Measurements from ENCODE around the gene CYP1A2. TPM values are rescaled to one million over a fixed set of nuclear protein-coding genes. Genes with fewer than 3 reads are reported as not detected.

CYP1A2 gene
- total RNA-seq, 1 experiment from 2014 or later, result not detected

- Mint-ChIP-seq H3K27me3 (ENCODE audit: insufficient read depth, unreplicated experiment) (no peaks in the 10 kb centered on the region), H3K4me1 (ENCODE audit: insufficient read depth, unreplicated experiment) (peaks cover 30% of the 10 kb centered on the region), H3K4me3 (ENCODE audit: unreplicated experiment) (no peak overlapping the region), H3K36me3 (ENCODE audit: insufficient read depth, unreplicated experiment) (peaks cover 21% of the 10 kb centered on the region), H3K9me3 (ENCODE audit: unreplicated experiment) (no peaks in the 10 kb centered on the region), H3K27ac (ENCODE audit: low read depth, unreplicated experiment) (peak overlapping the region; percentile 7)
- CTCF ChIA-PET, result interaction anchor here (0.5 to 2.2 kb wide), 7 partner anchors 8 to 538 kb away, joined by 3 to 10 read pairs (median 7); no protein-coding TSS in a partner anchor
- no TSS peak for BruUV-seq (replicated peaks)
- POLR2A ChIA-PET, result interaction anchor here (0.6 to 2.4 kb wide), 4 partner anchors 9 to 152 kb away, joined by 3 to 10 read pairs (median 4); no protein-coding TSS in a partner anchor
- peak; percentile 56 for DNase-seq (ENCODE audit: unreplicated experiment)
- intact Hi-C loops (cut with micrococcal nuclease), result no loop called here
- TF ChIP-seq CTCF (IDR thresholded peaks at IDR 0.05; ENCODE audit: unreplicated experiment), result no peak
These were observed 47.5 kb downstream of the CYP1A2 start for GRCh38 chr15:74795966-74796625.

GRCh38 chr15:74798388-74799254 lies 50.0 kb downstream of the CYP1A2 start:
- CTCF ChIA-PET, result interaction anchor here (0.6 to 2.7 kb wide), 15 partner anchors 7 to 173 kb away, joined by 3 to 57 read pairs (median 6); partner anchors contain the start of gene CSK
- no TSS peak for BruUV-seq (replicated peaks)
- H3K27ac Mint-ChIP-seq (ENCODE audit: low read depth, unreplicated experiment), result no peak overlapping the region

GRCh38 chr15:74799255-74799855 lies 50.7 kb downstream of the CYP1A2 start:
- ChIA-PET CTCF (interaction anchor here (0.5 to 2.7 kb wide), 34 partner anchors 8 to 209 kb away, joined by 3 to 57 read pairs (median 4); partner anchors contain the start of genes CSK and ULK3), POLR2A (interaction anchor here (0.6 to 2.3 kb wide), 15 partner anchors 8 to 338 kb away, joined by 3 to 33 read pairs (median 3); partner anchors contain the start of genes COX5A, CSK, FAM219B and UBL7)
- Mint-ChIP-seq H3K9me3 (ENCODE audit: unreplicated experiment) (no peaks in the 10 kb centered on the region), H3K36me3 (ENCODE audit: insufficient read depth, unreplicated experiment) (peaks cover 43% of the 10 kb centered on the region), H3K27ac (ENCODE audit: low read depth, unreplicated experiment) (peak overlapping the region; percentile 83), H3K4me1 (ENCODE audit: insufficient read depth, unreplicated experiment) (peaks cover 18% of the 10 kb centered on the region), H3K4me3 (ENCODE audit: unreplicated experiment) (no peak overlapping the region), H3K27me3 (ENCODE audit: insufficient read depth, unreplicated experiment) (no peaks in the 10 kb centered on the region)
- intact Hi-C loops (cut with micrococcal nuclease), result no loop called here
- DNase-seq (ENCODE audit: unreplicated experiment), result no peak
- no TSS peak for BruUV-seq (replicated peaks)
- no peak for TF ChIP-seq CTCF (IDR thresholded peaks at IDR 0.05; ENCODE audit: unreplicated experiment)

More at GRCh38 chr15:74798388-74799254, 50.0 kb downstream of the CYP1A2 start:
- Mint-ChIP-seq H3K9me3 (ENCODE audit: unreplicated experiment) (no peaks in the 10 kb centered on the region), H3K27me3 (ENCODE audit: insufficient read depth, unreplicated experiment) (no peaks in the 10 kb centered on the region), H3K4me3 (ENCODE audit: unreplicated experiment) (no peak overlapping the region), H3K4me1 (ENCODE audit: insufficient read depth, unreplicated experiment) (peaks cover 18% of the 10 kb centered on the region), H3K36me3 (ENCODE audit: insufficient read depth, unreplicated experiment) (peaks cover 36% of the 10 kb centered on the region)
- intact Hi-C loops (cut with micrococcal nuclease), result no loop called here
- POLR2A ChIA-PET, result interaction anchor here (0.7 to 2.4 kb wide), 6 partner anchors 15 to 108 kb away, joined by 3 to 33 read pairs (median 8); partner anchors contain the start of genes CSK and FAM219B
- no peak for DNase-seq (ENCODE audit: unreplicated experiment)
- TF ChIP-seq CTCF (IDR thresholded peaks at IDR 0.05; ENCODE audit: unreplicated experiment), result no peak
